Osteoblast (primary cell): ENCODE results near the gene C2orf72. TPM values are rescaled to one million over a fixed set of nuclear protein-coding genes. Genes with fewer than 3 reads are reported as not detected.

Experiments
- DNase-seq: peaks from one replicate; pipeline ENCODE4 v3.0.0; 2011; ENCODE audit warnings: low spot score, mixed read lengths; ENCODE audit not compliant: insufficient read length; ENCODE audit errors: missing footprints
- H2AFZ ChIP-seq: 2 replicates; pipeline ENCODE4 v1.6.0; 2011; ENCODE audit warnings: mild to moderate bottlenecking, low read length
- H3K27ac ChIP-seq: 2 replicates; pipeline ENCODE4 v1.5.1; 2011; ENCODE audit warnings: mild to moderate bottlenecking, low read depth, low read length, moderate library complexity
- H3K27me3 ChIP-seq: 2 replicates; pipeline ENCODE4 v1.6.0; 2012; ENCODE audit warnings: mild to moderate bottlenecking, control low read depth, inconsistent platforms, low read length, moderate library complexity; ENCODE audit not compliant: insufficient read depth
- H3K36me3 ChIP-seq: 2 replicates; pipeline ENCODE4 v1.5.1; 2011; ENCODE audit warnings: mild to moderate bottlenecking, low read length, control low read depth, moderate library complexity; ENCODE audit not compliant: insufficient read depth
- H3K4me1 ChIP-seq: 2 replicates; pipeline ENCODE4 v1.5.1; 2011; ENCODE audit warnings: mild to moderate bottlenecking, low read length, control low read depth, moderate library complexity; ENCODE audit not compliant: insufficient read depth
- H3K4me2 ChIP-seq: 2 replicates; pipeline ENCODE4 v1.6.0; 2011; ENCODE audit warnings: mild to moderate bottlenecking, low read length; ENCODE audit not compliant: insufficient read depth
- H3K4me3 ChIP-seq: fragments of 200-600 bp; sonication (generic); 3 replicates; pipeline ENCODE4 v1.5.1; 2012; ENCODE audit warnings: mild to moderate bottlenecking, low read length, inconsistent platforms; ENCODE audit not compliant: insufficient read depth
- H3K79me2 ChIP-seq: 2 replicates; pipeline ENCODE4 v1.6.0; 2012; ENCODE audit warnings: mild to moderate bottlenecking, low read length, control low read depth, inconsistent platforms; ENCODE audit not compliant: insufficient read depth
- H3K9me3 ChIP-seq: 2 replicates; pipeline ENCODE4 v1.5.1; 2011; ENCODE audit warnings: low read depth, low read length, control low read depth
- H4K20me1 ChIP-seq: 2 replicates; pipeline ENCODE4 v1.6.0; 2012; ENCODE audit warnings: mild to moderate bottlenecking, low read length, control low read depth; ENCODE audit not compliant: insufficient read depth
- CTCF ChIP-seq: IDR thresholded peaks from 2 replicates; pipeline ENCODE4 v1.5.1; 2011; ENCODE audit warnings: mild to moderate bottlenecking, low read depth, low read length, moderate library complexity; ENCODE audit errors: extremely low read depth
- total RNA-seq: library from RNA; depleted of rRNA; stranded (reverse); fragments of >200 nt; gene quantifications from 2 replicates; pipeline ENCODE4 v1.2.3, GENCODE V29; 2012

The C2orf72 gene
- total RNA-seq, 1 donor = not detected

DNA sequence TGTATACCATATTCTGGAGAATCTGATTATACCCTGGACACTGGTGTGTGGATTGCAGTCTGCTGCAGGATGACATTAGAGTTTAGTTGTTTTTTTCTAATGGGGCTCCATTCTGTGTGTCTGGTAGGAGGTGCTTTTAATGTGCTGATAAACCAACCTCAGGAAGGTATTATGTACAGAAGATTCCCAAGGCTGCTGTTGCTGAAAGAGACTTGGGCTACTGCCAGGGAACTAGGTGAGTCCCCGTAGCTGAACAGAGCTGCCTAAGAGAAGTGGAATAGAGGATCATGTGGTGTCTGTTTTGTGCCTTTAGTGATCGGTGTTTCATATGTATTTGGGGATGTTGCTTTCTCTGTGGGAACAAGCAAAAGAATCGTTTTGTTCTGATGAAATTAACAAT lies 24.9 kb upstream of the C2orf72 start:
- no peaks in the 10 kb centered on the region for H3K9me3 ChIP-seq
- no peak overlapping the region for H3K27ac ChIP-seq
- no peaks in the 10 kb centered on the region for H3K79me2 ChIP-seq
- H2AFZ ChIP-seq = no peak overlapping the region
- DNase-seq = no peak
- peaks cover 68% of the 10 kb centered on the region for H3K27me3 ChIP-seq
- no peaks in the 10 kb centered on the region for H4K20me1 ChIP-seq
- no peak overlapping the region for H3K4me2 ChIP-seq
- H3K4me1 ChIP-seq = no peaks in the 10 kb centered on the region
- no peaks in the 10 kb centered on the region for H3K36me3 ChIP-seq
- no peak for TF ChIP-seq CTCF
- H3K4me3 ChIP-seq = no peak overlapping the region

GRCh38 chr2:231013820-231014219 lies 23.5 kb upstream of the C2orf72 start:
- H3K27ac ChIP-seq = no peak overlapping the region
- no peaks in the 10 kb centered on the region for H3K79me2 ChIP-seq
- H3K9me3 ChIP-seq = no peaks in the 10 kb centered on the region
- no peaks in the 10 kb centered on the region for H4K20me1 ChIP-seq
- H3K36me3 ChIP-seq = no peaks in the 10 kb centered on the region
- no peak for TF ChIP-seq CTCF
- no peak overlapping the region for H2AFZ ChIP-seq
- H3K4me3 ChIP-seq = no peak overlapping the region
- H3K27me3 ChIP-seq = peaks cover 60% of the 10 kb centered on the region
- no peak overlapping the region for H3K4me2 ChIP-seq
- H3K4me1 ChIP-seq = no peaks in the 10 kb centered on the region
- peak; percentile 23 for DNase-seq

DNA sequence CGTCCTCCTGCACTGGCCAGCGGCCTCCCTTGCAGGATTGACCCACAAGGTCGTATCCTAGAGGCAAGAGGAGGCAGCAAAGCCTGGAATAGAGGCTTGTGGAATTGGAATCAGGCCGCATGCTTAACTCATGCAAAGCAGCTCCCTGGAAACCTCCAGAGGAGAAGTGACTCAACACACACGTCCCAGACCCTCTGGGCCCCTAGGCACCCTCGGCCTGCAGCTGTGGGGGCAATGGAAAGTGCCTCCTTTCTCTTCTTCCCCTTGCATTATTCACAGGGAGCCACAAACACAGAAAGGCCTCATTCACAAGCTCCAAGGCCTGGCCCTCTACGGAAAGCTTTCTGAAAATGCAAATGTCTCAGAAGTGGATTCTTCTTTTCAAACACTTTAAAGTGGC lies 21.8 kb upstream of the C2orf72 start:
- Histone ChIP-seq H3K27ac (no peak overlapping the region), H3K27me3 (peaks cover 45% of the 10 kb centered on the region), H3K9me3 (no peaks in the 10 kb centered on the region), H3K4me2 (no peak overlapping the region), H3K4me1 (no peaks in the 10 kb centered on the region), H4K20me1 (no peaks in the 10 kb centered on the region), H3K36me3 (no peaks in the 10 kb centered on the region), H3K4me3 (no peak overlapping the region), H3K79me2 (no peaks in the 10 kb centered on the region), H2AFZ (no peak overlapping the region)
- TF ChIP-seq CTCF = no peak
- DNase-seq = no peak

- no peak for DNase-seq
- Histone ChIP-seq H3K79me2 (no peaks in the 10 kb centered on the region), H3K4me1 (no peaks in the 10 kb centered on the region), H4K20me1 (no peaks in the 10 kb centered on the region), H3K4me2 (no peak overlapping the region), H3K9me3 (no peaks in the 10 kb centered on the region), H3K27me3 (peaks cover 42% of the 10 kb centered on the region), H3K4me3 (no peak overlapping the region), H3K36me3 (no peaks in the 10 kb centered on the region), H3K27ac (no peak overlapping the region), H2AFZ (no peak overlapping the region)
- TF ChIP-seq CTCF = no peak
Observed at GRCh38 chr2:231015926-231016325, 21.4 kb upstream of the C2orf72 start.
